SH-SY5Y (cell line): ENCODE measurements around the gene NCOA3.

Experiments used
- GATA2 ChIP-seq: IDR thresholded peaks from 2 replicates; pipeline ENCODE4 v1.6.1; 2011; ENCODE audit warnings: mild to moderate bottlenecking, low read depth, low read length
- GATA3 ChIP-seq: IDR thresholded peaks from 2 replicates; pipeline ENCODE4 v1.6.1; 2011; ENCODE audit warnings: low read depth, mild to moderate bottlenecking, low read length, moderate library complexity

DNA sequence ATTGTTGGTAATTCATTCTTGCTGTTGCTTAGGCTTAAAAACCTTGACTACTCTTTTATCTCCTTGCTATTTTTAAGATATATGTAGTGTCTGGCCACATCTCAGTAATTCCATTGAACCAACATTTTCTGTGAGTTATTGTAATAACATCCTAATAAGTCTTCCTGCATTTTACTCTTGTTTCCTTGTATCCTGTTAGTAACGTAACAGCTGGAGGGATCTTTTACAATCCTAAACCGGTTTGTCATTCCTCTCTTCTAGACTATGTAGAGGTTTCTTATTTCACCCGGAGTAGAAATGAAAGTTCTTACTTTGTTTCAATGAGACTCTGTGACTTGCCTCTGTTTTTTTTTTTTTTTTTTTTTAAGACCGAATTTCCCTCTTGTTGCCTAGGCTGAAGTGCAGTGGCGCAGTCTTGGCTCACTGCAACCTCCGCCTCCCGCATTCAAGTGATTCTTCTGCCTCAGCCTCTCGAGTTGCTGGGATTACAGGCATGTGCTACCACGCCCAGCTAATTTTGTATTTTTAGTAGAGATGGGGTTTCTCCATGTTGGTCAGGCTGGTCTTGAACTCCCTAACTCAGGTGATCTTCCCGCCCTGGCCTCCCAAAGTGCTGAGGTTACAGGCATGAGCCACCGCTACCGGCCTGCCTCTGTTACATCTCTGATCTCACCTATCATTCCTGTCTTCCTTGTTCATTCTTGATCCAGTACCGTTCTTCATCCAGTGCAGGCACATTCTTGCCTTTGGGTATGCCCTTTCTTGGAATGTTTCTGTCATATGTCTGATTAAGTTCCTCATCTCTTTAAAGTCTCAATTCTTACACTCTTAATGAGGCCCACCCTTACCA, 44.7 kb downstream of the NCOA3 start:
- TF ChIP-seq GATA2 (no peak), GATA3 (no peak)
